ENCODE results near the gene CDHR2. TPM values are rescaled to one million over a fixed set of nuclear protein-coding genes. Genes with fewer than 3 reads are reported as not detected.

Gene CDHR2
- total RNA-seq, 4 donors from 2014 or later = not detected

- Histone ChIP-seq H3K4me3 (peak overlapping the region; percentile 70 to 99 (median 94)), H3K9me3 (no peaks in the 10 kb centered on the region), H3K4me1 (peaks cover 3 to 68% (median 56%) of the 10 kb centered on the region in 4 donors), H3K27ac (peak overlapping the region; percentile 88 to 99 (median 98)), H3K36me3 (peaks cover 0 to 18% (median 8%) of the 10 kb centered on the region in 3 donors), H3K27me3 (no peaks in the 10 kb centered on the region)
- 45% methylated on average over 8 to 11 of the region's 11 CpGs for WGBS, 2 donors
- peak in 1 of 2 donors; percentile 49 for TF ChIP-seq EP300 (IDR thresholded peaks at IDR 0.05)
- no peak for TF ChIP-seq POLR2A (IDR thresholded peaks at IDR 0.05)
- no peak for DNase-seq (ENCODE audit: low spot score in 2 of 2)
Observed at GRCh38 chr5:176535101-176535663, 14.0 kb upstream of the CDHR2 start.

DNA sequence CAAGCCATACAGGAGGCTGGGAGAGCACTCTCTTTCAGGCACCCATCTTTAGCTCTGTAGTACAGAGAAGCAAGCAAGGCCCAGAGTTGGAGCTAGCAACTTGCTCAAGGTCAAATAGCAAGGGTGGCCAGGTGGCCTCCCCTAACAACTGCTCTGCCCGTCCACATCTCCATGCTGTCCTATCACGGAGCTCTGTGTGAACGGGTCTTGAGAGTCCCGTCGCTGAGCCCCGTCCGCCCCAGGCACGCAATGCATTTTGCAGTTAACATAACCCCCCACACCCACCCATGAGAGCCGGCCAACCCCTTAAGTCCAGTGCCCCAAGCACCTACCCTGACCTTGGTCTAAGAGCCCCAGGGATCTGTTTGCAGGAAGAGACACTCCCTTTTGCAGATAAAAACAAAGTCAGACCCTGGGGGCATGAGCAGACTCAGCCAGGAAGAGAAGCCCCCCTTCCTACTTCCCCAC, 13.4 kb upstream of the CDHR2 start:
- no peak for DNase-seq (ENCODE audit: low spot score in 2 of 2)
- Histone ChIP-seq H3K27me3 (no peaks in the 10 kb centered on the region), H3K4me3 (peak overlapping the region; percentile 70 to 99 (median 94)), H3K36me3 (peaks cover 0 to 13% (median 8%) of the 10 kb centered on the region in 3 donors), H3K4me1 (peaks cover 3 to 63% (median 54%) of the 10 kb centered on the region in 4 donors), H3K27ac (peak overlapping the region; percentile 88 to 99 (median 98)), H3K9me3 (no peaks in the 10 kb centered on the region)
- TF ChIP-seq EP300 (IDR thresholded peaks at IDR 0.05) = no peak
- TF ChIP-seq, protein P1, sequence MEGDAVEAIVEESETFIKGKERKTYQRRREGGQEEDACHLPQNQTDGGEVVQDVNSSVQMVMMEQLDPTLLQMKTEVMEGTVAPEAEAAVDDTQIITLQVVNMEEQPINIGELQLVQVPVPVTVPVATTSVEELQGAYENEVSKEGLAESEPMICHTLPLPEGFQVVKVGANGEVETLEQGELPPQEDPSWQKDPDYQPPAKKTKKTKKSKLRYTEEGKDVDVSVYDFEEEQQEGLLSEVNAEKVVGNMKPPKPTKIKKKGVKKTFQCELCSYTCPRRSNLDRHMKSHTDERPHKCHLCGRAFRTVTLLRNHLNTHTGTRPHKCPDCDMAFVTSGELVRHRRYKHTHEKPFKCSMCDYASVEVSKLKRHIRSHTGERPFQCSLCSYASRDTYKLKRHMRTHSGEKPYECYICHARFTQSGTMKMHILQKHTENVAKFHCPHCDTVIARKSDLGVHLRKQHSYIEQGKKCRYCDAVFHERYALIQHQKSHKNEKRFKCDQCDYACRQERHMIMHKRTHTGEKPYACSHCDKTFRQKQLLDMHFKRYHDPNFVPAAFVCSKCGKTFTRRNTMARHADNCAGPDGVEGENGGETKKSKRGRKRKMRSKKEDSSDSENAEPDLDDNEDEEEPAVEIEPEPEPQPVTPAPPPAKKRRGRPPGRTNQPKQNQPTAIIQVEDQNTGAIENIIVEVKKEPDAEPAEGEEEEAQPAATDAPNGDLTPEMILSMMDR (IDR thresholded peaks at IDR 0.05) = no peak
- WGBS, 2 donors = 2% methylated on average over 8 to 9 of the region's 9 CpGs

- H3K4me1 ChIP-seq = peaks cover 3 to 62% (median 50%) of the 10 kb centered on the region in 4 donors
- 0 to 1% methylated on average over 32 to 43 of the region's 43 CpGs for WGBS, 2 donors
Observed at GRCh38 chr5:176536132-176536901, 12.8 kb upstream of the CDHR2 start.

DNA sequence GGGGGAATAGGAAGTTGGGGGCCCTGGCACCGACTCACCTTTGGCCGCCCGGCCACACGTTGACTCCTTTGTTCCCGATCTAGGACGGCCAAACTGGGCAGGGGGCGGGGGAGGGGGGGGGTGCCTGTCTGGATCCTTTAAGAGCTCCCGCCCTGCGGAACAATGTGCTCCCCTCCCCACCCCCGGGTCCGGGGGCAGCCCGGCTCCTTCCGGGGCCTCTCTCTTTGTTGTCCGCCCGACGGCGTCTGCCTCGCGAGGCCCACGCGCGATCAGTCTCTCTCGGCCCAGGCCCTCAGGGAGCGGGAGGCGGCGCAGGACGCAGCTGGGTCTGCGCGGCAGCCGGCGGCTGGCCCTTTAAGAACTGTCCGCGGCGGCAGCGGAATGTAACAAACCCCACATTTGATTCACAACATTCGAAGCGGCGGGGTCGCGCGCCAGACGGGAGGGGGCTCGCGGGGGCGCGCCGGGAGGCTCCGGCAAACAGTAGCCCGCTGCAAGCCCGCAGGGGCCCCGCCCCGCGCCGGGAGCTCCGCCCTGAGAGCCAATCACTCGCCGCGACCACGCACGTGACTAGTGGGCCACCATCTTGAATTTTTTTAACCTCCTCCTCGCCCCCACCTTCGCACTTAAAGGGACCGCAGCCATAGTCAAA, 12.1 kb upstream of the CDHR2 start, which contains the start of gene RNF44:
Gene RNF44 (minus strand): TSS at position 501 of the 652 bp plus-strand sequence. CDS start 4,930 bp downstream, outside the sequence.
- Histone ChIP-seq H3K9me3 (no peaks in the 10 kb centered on the region), H3K27ac (peak within 1 kb of the TSS; percentile 88 to 99 (median 98)), H3K4me3 (peak within 1 kb of the TSS; percentile 70 to 99 (median 94)), H3K36me3 (no peaks in the 10 kb centered on the region), H3K4me1 (peaks cover 3 to 62% (median 47%) of the 10 kb centered on the region in 4 donors), H3K27me3 (no peaks in the 10 kb centered on the region)
- 0% methylated on average over 29 to 45 of the region's 63 CpGs for WGBS, 2 donors
- peak; percentile 97 to 98 for DNase-seq (ENCODE audit: low spot score in 2 of 2)
- peak in 1 of 2 donors; percentile 65 for TF ChIP-seq EP300 (IDR thresholded peaks at IDR 0.05)
- peak; percentile 59 to 73 for TF ChIP-seq POLR2A (IDR thresholded peaks at IDR 0.05)
- TF ChIP-seq, protein P1 (IDR thresholded peaks at IDR 0.05) = peak in 1 of 5 experiments; percentile 6

More at GRCh38 chr5:176536132-176536901, 12.8 kb upstream of the CDHR2 start:
- Histone ChIP-seq H3K27ac (peak overlapping the region; percentile 88 to 99 (median 98)), H3K9me3 (no peaks in the 10 kb centered on the region), H3K36me3 (peaks cover 0 to 7% (median 7%) of the 10 kb centered on the region in 3 donors), H3K27me3 (no peaks in the 10 kb centered on the region), H3K4me3 (peak overlapping the region; percentile 70 to 99 (median 94))
- DNase-seq (ENCODE audit: low spot score in 2 of 2) = peak; percentile 60 to 71
- no peak for TF ChIP-seq POLR2A (IDR thresholded peaks at IDR 0.05)
- peak; percentile 16 to 29 for TF ChIP-seq EP300 (IDR thresholded peaks at IDR 0.05)

GRCh38 chr5:176537554-176538229, 11.4 kb upstream of the CDHR2 start:
- Histone ChIP-seq H3K9me3 (no peaks in the 10 kb centered on the region), H3K36me3 (no peaks in the 10 kb centered on the region), H3K27ac (peak overlapping the region; percentile 88 to 99 (median 98)), H3K4me3 (peak overlapping the region; percentile 70 to 99 (median 94)), H3K4me1 (peaks cover 3 to 64% (median 46%) of the 10 kb centered on the region in 4 donors), H3K27me3 (no peaks in the 10 kb centered on the region)
- DNase-seq (ENCODE audit: low spot score in 2 of 2) = peak; percentile 98 to 99
- WGBS, 2 donors = 0 to 1% methylated on average over 36 of the region's 43 CpGs
- TF ChIP-seq, protein P1 (IDR thresholded peaks at IDR 0.05) = peak in 1 of 5 experiments; percentile 39
- TF ChIP-seq POLR2A (IDR thresholded peaks at IDR 0.05) (peak in 1 of 2 donors; percentile 66), EP300 (IDR thresholded peaks at IDR 0.05) (peak; percentile 68 to 73)

Data from tibial nerve (tissue), 4 donors.